Tibial nerve (tissue), 4 donors: ENCODE data around the gene TBC1D3B. TPM values are rescaled to one million over a fixed set of nuclear protein-coding genes. Genes with fewer than 3 reads are reported as not detected.

Experiments
- DNase-seq, 2 donors: peaks; one replicate each; pipeline ENCODE4 v3.0.0-alpha.2; 2019; ENCODE audit warnings: low spot score in 2 of 2
- H3K27ac ChIP-seq, 4 donors: fragments of 200-600 bp; sonication (generic) in 3 of 4; one replicate each; pipeline ENCODE4 v1.5.1; 2017 to 2019; ENCODE audit warnings: mild to moderate bottlenecking in 1 of 4
- H3K27me3 ChIP-seq, 2 donors: fragments of 200-600 bp; sonication (generic) in 1 of 2; one replicate each; pipeline versions ENCODE4 v1.5.1 to v1.6.0; 2017 to 2019
- H3K36me3 ChIP-seq, 3 donors: fragments of 200-600 bp; sonication (generic); one replicate each; pipeline ENCODE4 v1.5.1; 2018 to 2019
- H3K4me1 ChIP-seq, 4 donors: fragments of 200-600 bp; sonication (generic) in 3 of 4; one replicate each; pipeline ENCODE4 v1.5.1; 2017 to 2019
- H3K4me3 ChIP-seq, 4 donors: fragments of 200-600 bp; sonication (generic) in 3 of 4; one replicate each; pipeline ENCODE4 v1.5.1; 2017 to 2019; ENCODE audit warnings: mild to moderate bottlenecking in 1 of 4, moderate library complexity in 1 of 4
- H3K9me3 ChIP-seq, 4 donors: fragments of 200-600 bp; sonication (generic) in 3 of 4; one replicate each; pipeline ENCODE4 v1.5.1; 2017 to 2019
- CTCF ChIP-seq, 5 experiments: fragments of 200-600 bp in 3 of 5; fragments of 450-650 bp in 2 of 5; sonication (generic) in 3 of 5; IDR thresholded peaks; one replicate each; pipeline ENCODE4 v1.5.1; 2016 to 2019; ENCODE audit warnings: antibody characterized with exemption in 5 of 5, mild to moderate bottlenecking in 3 of 5, moderate library complexity in 2 of 5
- EP300 ChIP-seq, 2 donors: sonication (generic); formaldehyde crosslinking; IDR thresholded peaks; one replicate each; pipeline ENCODE4 v1.6.1; 2017; ENCODE audit warnings: antibody characterized with exemption in 2 of 2, mild to moderate bottlenecking in 1 of 2
- POLR2A ChIP-seq, 2 donors: fragments of 450-650 bp; IDR thresholded peaks; one replicate each; pipeline ENCODE4 v1.6.1; 2017; ENCODE audit warnings: antibody characterized with exemption in 2 of 2, mild to moderate bottlenecking in 2 of 2, moderate library complexity in 2 of 2
- WGBS, 2 donors: methylation state at CpG; one replicate each; pipeline ENCODE4 v1.1.5; 2018; 5-methylcytosine and 5-hydroxymethylcytosine counted together
- total RNA-seq, 4 donors: library from RNA; depleted of rRNA; stranded (reverse); fragments of >200 nt; gene quantifications; one replicate each; pipeline ENCODE4 v1.1.0, GENCODE V29; 2016

Gene TBC1D3B
- total RNA-seq, 4 donors from 2014 or later, result 1.0 to 4.5 TPM; not detected in 2

DNA sequence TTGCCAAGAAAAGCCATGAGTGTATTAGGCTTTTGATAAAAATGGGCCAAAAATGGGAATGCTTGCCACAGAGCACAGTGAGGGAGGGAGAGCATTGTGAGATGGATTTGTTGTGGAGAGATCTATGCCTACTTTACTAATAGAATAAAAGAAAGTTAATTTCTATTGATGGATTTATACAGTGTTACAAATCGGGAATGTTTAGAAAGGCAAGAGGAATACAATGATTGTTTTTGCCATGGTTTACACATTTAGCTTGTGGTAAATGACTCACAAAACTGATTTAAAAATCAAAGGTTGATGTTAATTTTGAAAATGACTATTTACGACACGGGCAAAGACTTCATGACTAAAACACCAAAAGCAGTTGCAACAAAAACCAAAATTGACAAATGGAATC is 56.2 kb downstream of the TBC1D3B start:
- Histone ChIP-seq H3K4me1 (peaks cover 0 to 7% (median 0%) of the 10 kb centered on the region in 4 donors), H3K9me3 (peaks cover 0 to 6% (median 0%) of the 10 kb centered on the region in 4 donors), H3K27ac (no peak overlapping the region), H3K27me3 (no peaks in the 10 kb centered on the region), H3K4me3 (no peak overlapping the region), H3K36me3 (peaks cover 0 to 3% (median 0%) of the 10 kb centered on the region in 3 donors)
- WGBS, 2 donors, result 68 to 72% methylated on average over 3 of the region's 3 CpGs
- no peak for DNase-seq
- TF ChIP-seq CTCF (IDR thresholded peaks at IDR 0.05) (no peak), POLR2A (IDR thresholded peaks at IDR 0.05) (no peak), EP300 (IDR thresholded peaks at IDR 0.05) (no peak)

- no peak for DNase-seq
- Histone ChIP-seq H3K9me3 (no peaks in the 10 kb centered on the region), H3K4me3 (no peak overlapping the region), H3K27me3 (no peaks in the 10 kb centered on the region), H3K27ac (no peak overlapping the region), H3K4me1 (peaks cover 0 to 7% (median 0%) of the 10 kb centered on the region in 4 donors), H3K36me3 (no peaks in the 10 kb centered on the region)
- TF ChIP-seq CTCF (IDR thresholded peaks at IDR 0.05) (no peak), POLR2A (IDR thresholded peaks at IDR 0.05) (no peak), EP300 (IDR thresholded peaks at IDR 0.05) (no peak)
- 88 to 92% methylated on average over 12 of the region's 12 CpGs for WGBS, 2 donors
Observed at GRCh38 chr17:36118477-36119353, 57.7 kb downstream of the TBC1D3B start.

- WGBS, 2 donors, result 15 to 27% methylated on average over 5 of the region's 5 CpGs
- no peak overlapping the region for H3K27ac ChIP-seq
- H3K4me1 ChIP-seq, result peaks cover 0 to 7% (median 0%) of the 10 kb centered on the region in 4 donors
- H3K27me3 ChIP-seq, result no peaks in the 10 kb centered on the region
- H3K4me3 ChIP-seq, result no peak overlapping the region
- TF ChIP-seq CTCF (IDR thresholded peaks at IDR 0.05), result no peak
- no peak for TF ChIP-seq POLR2A (IDR thresholded peaks at IDR 0.05)
- no peak for TF ChIP-seq EP300 (IDR thresholded peaks at IDR 0.05)
- no peaks in the 10 kb centered on the region for H3K9me3 ChIP-seq
- no peak for DNase-seq
- H3K36me3 ChIP-seq, result no peaks in the 10 kb centered on the region
Observed at GRCh38 chr17:36117505-36118382, 58.7 kb downstream of the TBC1D3B start.

Other genes with a start within 250 kb of the TBC1D3B start
- gene RDM1, start 245.9 kb downstream of the TBC1D3B start, total RNA-seq, result not detected
- not detected for gene LYZL6, start 232.9 kb downstream of the TBC1D3B start, total RNA-seq
- not detected for gene CCL16, start 195.1 kb downstream of the TBC1D3B start, total RNA-seq
- 10 to 100 TPM; 14.4 to 62.6 (median 25.8) TPM for gene CCL14, start 189.9 kb downstream of the TBC1D3B start, total RNA-seq
- not detected for gene CCL15, start 175.1 kb downstream of the TBC1D3B start, total RNA-seq
- gene CCL23, start 158.7 kb downstream of the TBC1D3B start, total RNA-seq, result 10 to 100 TPM in 2 of 4 donors, 1 to 10 TPM in 2; 3.1 to 36.9 (median 15.9) TPM
- 1 to 10 TPM in 1 of 4 donors, not detected in 3; 4.5 TPM for gene CCL18, start 112.4 kb downstream of the TBC1D3B start, total RNA-seq
- gene CCL3, start 86.5 kb downstream of the TBC1D3B start, total RNA-seq, result 1 to 10 TPM in 1 of 4 donors, not detected in 3; 3.6 TPM
- gene CCL4, start 72.8 kb downstream of the TBC1D3B start, total RNA-seq, result 1 to 10 TPM in 2 of 4 donors, under 1 TPM in 1, not detected in 1; 0.90 to 2.4 (median 1.9) TPM
- gene CCL3L1, start 20.1 kb upstream of the TBC1D3B start, total RNA-seq, result not detected
- 1 to 10 TPM in 1 of 4 donors, not detected in 3; 1.5 TPM for gene CCL4L2, start 34.4 kb upstream of the TBC1D3B start, total RNA-seq
- 1 to 10 TPM in 1 of 4 donors, not detected in 3; 2.7 TPM for gene TBC1D3I, start 87.9 kb upstream of the TBC1D3B start, total RNA-seq
- not detected for gene TBC1D3G, start 147.2 kb upstream of the TBC1D3B start, total RNA-seq
- gene TBC1D3H, start 211.8 kb upstream of the TBC1D3B start, total RNA-seq, result 1 to 10 TPM in 1 of 4 donors, not detected in 3; 5.9 TPM